Stimulated activated CD8-positive, alpha-beta memory T cell treated with anti-CD3 and anti-CD28 coated beads, Interleukin-7, amount 100 ng/mL, for 24 hours (primary cell): ENCODE results near the gene ANKRD33B.

ENCODE experiments used
- DNase-seq: peaks from one replicate; pipeline ENCODE4 v3.0.0-alpha.2; 2020; ENCODE audit warnings: low read depth

The ANKRD33B gene

DNA sequence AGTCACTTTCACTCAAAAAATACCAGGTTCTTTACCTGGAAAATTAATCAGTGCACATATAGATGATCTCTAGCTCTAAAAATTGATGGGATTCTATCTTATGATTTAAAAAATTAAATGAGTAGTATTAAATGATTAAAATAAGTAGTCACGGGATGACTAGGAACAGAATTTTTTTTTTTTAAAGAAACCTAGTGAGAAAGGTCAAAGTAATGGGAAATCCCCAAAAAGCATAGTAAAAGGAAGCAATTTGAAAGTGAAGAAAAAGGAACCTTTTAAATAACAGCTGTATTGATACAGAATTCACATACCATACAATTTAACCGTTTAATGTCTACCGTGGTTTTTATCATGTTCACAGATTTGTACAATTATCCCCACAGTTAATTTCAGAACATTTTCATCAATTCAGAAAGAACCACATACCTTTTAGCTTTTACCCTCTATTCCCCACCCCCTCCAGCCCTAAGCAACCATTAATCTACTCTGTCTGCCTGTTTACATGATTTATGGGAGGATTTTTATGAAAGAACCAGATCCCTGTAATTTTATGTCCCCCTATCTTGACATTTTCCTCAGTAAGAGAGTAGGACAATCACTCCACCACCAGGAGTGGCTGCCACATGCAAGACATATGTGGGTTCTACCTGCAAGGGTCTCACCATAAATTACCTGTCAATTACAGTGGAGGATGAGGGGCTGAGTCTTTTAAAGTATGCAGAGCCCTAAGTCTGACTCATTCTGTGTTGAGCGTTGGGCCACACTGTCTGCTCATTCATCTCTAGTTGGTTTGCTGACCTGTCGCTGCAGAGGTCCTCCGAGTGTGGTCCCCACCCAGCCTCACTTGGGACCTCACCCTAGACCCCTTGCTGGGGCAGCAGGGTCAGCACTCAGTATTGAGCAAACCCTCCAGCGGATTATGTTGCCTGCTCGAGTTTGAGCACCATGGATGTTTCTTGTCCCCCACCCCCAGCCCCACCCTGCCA is 16.0 kb downstream of the ANKRD33B start:
- DNase-seq = no peak

DNA sequence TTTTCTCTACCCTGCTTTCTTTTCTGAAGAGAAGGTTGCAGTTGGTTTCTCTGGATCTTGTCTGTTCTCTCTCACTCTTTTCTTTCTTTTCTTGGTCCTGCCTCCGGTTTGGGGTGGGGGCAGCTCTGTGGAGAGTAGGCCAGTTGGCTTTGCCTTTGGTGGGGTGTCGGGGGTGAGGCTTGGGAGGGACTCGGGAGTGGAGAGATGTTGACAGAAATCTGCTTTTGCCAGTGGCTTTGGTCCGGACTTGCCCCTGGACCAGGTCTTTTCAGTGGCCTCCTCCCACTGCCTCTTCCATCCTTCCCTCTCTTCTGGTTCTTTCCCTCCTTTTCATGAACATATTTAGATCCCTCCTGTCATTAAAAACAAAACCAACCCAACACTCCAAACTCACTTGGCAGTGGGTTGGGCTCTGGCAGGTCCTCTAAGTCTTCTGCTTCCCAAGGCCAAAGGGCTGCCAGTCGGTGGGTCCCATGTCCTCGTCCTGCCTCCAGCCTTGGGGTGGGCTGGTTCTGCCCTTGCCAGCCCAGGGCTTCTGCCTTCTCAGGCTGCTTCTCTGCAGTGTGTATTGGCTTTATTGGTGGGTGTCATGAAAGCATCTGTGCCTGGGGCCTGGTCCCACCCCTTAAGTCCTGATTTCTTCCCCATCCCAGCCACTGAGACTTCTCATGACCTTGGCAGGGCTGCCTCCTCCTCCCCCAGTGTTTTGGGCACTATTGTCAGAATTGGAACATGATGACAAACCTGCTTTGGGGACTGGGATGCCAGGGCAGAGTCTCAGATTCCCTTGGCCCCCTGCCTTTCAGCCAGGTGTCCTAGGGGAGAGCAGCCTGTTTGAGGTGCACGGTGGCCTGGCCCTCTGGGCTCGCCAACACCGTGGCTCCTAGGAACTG is 16.9 kb downstream of the ANKRD33B start:
- no peak for DNase-seq

DNA sequence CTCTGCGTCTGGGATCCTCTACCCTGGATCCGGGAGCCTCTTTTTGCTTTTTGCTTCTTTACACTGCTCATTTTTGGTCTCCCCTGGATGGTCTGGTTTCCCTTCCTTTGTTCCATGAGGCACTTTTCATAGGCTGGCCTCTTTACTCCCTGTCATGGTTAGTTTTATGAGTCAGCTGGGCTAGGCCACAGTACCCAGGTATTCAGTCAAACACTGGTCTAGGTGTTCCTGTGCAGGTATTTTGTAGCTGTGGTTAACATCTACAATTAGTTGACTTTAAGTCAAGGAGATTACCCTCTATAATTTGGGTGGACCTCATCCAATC is 17.5 kb downstream of the ANKRD33B start:
- no peak for DNase-seq

DNA sequence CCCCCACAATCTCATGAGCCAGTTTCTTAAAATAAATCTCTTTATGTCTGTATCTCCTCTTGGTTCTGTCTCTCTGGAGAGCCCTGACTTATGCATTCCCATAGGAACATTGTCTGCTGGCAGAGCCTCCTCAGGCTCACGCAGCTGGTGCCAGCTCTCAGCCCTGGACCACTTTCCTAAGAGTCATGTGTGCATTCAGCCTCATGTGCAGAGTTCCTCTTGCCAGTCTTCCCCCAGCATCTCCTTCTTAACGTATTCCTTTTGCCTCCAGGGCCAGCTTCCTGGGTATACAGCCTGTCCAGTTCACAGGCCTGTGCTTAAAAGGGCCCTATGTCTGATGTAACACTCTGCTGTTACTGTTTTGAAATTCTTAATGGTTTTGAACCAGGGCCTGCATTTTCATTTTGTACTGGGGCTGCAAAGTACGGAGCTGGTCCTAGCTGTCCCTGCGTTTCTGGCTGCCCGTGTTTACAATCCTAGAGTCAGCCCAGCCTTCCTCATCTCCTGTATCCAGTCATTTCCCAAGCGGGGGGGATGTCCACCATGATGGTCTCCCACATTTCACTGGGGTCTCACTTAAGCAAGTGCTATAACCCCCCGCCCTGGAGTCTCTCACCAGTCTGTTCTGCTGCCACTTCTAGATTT is 18.1 kb downstream of the ANKRD33B start:
- DNase-seq = no peak

DNA sequence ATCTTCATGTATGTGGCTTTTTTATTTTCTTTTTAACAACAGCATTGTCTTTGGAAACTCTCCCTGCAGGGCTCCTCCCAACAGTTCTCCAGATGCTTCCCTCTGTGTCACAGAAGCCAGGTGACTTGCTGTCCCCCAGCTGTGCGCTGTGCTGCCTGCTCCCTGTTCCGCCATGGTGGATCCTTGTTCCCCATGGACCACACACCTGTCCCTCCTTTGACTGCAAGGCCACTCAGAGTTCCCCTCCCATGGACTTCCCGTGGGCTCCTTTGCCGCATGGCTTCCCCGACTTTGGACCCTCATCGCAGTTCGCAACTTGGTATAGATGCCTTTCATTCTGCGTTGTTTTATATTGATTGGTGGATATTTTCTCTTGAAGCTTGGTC is 18.6 kb downstream of the ANKRD33B start:
- no peak for DNase-seq

- no peak for DNase-seq
These were observed 20.0 kb downstream of the ANKRD33B start for GRCh38 chr5:10583663-10584572.

DNA sequence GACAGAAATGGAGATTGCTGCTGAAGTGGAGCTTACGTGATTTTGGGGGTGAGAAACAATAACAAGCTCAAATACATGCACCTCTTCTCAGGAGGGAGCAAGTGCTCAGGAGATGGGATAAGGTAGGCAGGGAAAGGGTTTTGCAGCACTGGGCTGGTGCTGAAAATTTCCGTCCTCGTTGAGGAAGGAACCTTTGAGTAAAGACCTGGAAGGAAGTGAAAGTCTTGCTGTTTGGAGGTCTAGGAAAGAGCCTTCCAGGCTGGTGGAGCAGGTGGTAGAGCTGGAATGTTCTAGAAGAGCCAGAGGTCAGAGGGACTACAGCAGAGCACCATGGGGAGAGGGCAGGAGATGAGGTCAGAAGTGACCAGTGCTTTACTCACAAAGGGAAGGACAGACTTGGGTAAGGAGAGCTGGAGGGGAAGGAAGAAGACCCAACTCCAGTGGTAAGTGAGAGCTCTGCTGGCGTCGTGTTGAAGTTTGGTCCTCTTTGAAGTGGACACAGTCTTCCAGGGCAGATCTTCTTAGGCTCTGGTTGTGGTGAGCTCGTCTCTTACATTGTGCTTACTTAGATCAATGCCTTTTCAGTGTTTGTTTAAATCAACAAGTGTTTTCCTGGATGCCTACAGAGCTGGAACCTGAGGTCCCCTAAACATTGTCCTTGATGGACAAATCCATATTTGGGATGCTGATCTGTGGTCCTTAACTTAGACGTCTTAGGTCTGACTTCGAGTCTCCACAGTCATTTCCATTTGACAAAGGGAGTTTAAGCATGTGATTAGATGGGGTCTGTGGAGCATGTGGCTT is 21.0 kb downstream of the ANKRD33B start:
- no peak for DNase-seq

DNA sequence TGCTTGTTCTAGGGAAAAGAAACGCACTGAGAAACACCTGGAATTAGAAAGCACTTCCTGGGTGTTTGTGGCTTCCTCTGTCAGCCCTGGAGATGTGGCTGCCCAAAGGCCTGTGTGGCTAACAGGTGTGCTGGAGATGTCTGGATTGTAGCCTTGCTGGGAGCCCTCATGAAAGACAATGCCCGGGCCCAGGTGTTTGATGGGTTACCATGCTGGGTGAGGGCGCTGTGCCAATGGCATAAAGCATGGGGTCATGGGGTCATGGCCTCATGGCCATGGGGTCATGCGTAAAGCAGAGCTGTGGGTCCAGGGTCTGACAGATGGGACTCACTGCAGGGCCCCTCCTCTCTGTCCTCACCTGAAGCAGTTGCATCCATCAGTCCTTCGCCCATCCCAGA is 21.6 kb downstream of the ANKRD33B start:
- no peak for DNase-seq

- DNase-seq = no peak
These were observed 22.1 kb downstream of the ANKRD33B start for GRCh38 chr5:10586008-10586407.

- DNase-seq = no peak
These were observed 22.7 kb downstream of the ANKRD33B start for GRCh38 chr5:10586555-10586954.

DNA sequence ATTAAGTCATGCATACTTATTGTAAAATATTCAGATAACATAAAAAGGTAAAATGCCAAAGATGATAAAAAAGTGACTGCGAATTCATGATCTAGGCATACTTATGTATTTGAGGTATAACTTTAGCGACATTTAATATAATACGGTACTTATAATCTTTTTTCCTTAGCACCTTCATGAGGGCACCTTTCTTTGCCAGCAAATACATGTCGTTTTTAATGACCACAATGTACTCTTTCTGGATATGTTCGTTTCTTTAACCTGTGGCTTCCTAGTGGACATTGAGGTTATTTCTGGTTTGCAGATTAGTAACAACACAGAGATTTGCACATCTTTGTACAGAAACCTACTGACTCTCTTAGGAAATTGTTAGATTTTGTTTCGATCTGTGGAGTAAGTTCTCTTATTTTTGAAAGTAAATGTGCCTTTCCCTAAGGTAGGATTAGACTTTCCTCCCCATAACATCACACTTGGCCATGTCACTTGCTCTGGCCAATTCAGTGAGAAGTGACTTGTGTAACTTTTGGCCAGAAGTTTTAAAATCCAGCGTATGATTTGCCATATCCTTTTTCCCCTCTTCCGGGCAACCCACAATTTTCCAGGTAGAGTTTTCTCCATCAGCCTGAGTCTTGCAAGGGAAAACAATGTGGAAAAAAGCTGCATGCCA is 24.4 kb downstream of the ANKRD33B start:
- DNase-seq = no peak

DNA sequence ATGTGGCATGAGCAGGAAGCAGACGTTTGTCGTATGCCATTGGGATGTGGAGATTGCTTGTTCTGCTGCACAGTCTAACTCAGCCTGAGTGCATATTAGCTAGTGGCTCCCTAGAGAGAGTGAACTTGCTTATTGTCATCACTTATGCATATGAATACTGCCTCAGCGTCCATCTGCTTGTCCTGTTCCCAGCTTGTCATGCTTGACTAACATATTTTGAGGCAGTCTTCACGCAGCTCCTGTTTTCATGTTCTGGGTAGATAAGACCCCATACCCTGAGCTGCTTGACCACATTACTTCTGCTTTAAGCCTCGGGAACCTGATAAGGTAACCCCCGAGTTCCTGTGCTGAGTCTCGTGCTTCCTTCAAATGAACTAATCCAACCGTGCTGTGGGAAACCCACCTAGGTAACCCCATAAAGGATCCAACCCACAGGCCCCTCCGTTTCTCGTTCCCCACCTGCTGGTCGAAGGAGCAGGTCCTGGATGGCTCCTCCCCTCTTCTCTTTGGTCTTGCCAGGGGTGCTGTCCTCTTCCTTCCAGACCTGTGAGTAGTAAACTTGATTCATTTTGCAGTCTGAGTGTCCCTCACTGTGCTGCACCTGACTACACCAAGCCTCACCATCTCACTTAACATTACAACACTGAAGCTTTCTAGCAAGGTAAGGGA is 25.0 kb downstream of the ANKRD33B start:
- DNase-seq = no peak

DNA sequence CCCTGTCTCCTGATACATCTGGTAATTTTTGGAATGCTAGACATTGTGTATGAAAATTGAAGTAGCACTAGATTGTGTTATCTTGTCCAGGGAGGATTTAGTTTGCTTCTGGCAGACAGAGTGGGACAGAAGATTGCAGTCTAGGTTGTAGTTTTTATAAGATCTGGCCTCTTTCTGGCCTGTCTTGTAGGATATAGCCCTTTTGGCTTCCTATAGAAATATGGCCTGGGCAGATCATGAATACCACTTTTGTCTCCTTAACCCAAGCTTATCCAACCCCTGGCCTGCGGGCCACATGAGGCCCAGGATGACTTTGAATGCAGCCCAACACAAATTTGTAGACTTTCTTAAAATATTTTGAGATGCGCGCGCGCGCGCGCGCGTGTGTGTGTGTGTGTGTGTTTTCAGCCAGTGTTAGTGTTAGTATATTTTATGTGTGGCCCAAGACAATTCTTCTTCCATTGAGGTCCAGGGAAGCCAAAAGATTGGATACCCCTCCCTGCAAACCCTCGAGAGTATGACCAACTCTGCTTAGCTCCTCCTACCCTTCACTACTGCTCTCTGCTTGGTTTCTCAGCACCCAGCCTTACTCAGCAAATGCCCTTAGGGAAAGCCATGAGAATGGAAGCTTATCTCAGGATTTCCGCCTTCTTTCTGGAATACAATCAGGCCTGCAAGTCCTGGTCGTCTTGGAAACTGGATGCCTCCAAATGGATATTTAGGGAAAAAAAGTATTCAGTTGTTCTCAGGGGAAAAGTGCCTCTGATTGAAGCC is 26.5 kb downstream of the ANKRD33B start:
- DNase-seq = no peak

- no peak for DNase-seq
These were observed 27.3 kb downstream of the ANKRD33B start for GRCh38 chr5:10591159-10591558.

- DNase-seq = no peak
These were observed 28.1 kb downstream of the ANKRD33B start for GRCh38 chr5:10591966-10592365.

DNA sequence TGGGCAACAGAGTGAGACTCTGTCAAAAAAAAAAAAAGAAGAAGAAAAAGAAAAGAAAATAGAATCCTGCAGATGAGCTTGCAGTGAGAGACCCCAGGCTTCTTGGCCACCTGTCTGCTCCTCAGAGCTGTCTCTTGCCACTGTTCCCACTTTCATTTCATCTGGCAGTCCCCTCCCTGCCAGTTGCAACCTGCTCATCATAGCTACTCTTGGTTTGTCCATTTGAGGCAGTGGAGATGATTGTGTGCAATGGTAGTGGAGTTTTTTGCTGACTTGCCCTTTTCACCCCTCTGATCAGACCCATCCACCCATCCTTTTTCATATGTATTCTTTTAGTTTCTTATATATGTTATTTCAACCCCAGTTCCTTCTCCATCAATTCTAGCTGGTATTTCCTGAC is 28.7 kb downstream of the ANKRD33B start:
- no peak for DNase-seq

DNA sequence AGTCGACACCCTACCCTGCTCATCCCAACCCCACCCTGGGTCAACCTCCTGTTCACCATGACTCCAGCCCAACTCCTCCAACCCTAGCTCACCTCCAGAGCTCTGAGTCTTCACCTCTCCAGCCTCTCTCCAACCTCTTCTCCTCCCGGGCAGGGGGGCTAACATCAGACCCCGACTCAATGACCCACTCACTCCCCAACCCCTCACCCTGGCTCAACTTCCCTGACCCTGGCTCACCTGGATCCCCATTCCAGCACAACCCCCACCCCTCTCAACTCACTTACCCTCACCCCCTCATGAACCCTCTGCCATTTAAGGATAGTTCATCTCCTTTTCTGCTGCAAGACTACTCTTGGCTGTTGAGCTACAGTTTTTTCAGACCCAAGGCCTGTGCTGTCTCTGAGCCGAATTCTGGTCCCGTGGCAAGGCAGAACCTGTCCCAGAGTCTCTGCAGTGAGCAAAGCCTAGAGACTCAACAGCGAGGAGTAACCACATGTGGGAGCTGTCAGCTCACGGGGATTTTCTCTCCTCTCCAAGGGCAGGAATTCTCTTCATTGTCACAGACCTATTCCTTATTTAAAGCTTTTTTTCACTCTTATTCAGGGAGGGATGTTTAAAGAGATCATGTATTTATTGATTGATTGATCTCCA is 29.8 kb downstream of the ANKRD33B start:
- DNase-seq = no peak

- DNase-seq = no peak
These were observed 30.8 kb downstream of the ANKRD33B start for GRCh38 chr5:10594591-10595210.
